CD4-positive, alpha-beta memory T cell (primary cell): ENCODE results near the gene COX10. TPM values are rescaled to one million over a fixed set of nuclear protein-coding genes. Genes with fewer than 3 reads are reported as not detected.
"Not testable (repeated sequence)": the region's sequence is repeated elsewhere in the genome, so short reads cannot be mapped to it uniquely, and the experiment has no call there.

Experiments
- CTCF ChIA-PET: fragments of 350-600 bp; sonication (Branson Sonifier 250); formaldehyde crosslinking; loops from one replicate; lab custom pipeline; 2021; ENCODE audit warnings: inconsistent platforms; ENCODE audit not compliant: partially characterized antibody; lab: Charles Lee
- POLR2A ChIA-PET: fragments of 350-600 bp; sonication (Branson Sonifier 250); formaldehyde crosslinking; loops from one replicate; lab custom pipeline; 2021; ENCODE audit not compliant: partially characterized antibody; lab: Charles Lee
- DNase-seq, 5 donors: peaks; one replicate each; pipeline versions ENCODE4 v3.0.0 to v3.0.0-alpha.2; 2020 to 2022; ENCODE audit warnings: mixed read lengths in 1 of 5
- H3K27ac ChIP-seq: one replicate; pipeline ENCODE4 v1.7.0; 2013; ENCODE audit warnings: low read depth, low read length
- H3K27me3 ChIP-seq: 2 replicates; pipeline ENCODE4 v1.7.0; 2013; ENCODE audit warnings: mild to moderate bottlenecking, low read length, moderate library complexity; ENCODE audit not compliant: insufficient read depth
- H3K36me3 ChIP-seq: 2 replicates; pipeline ENCODE4 v1.7.0; 2013; ENCODE audit warnings: mild to moderate bottlenecking, low read length, moderate library complexity; ENCODE audit not compliant: insufficient read depth
- H3K4me1 ChIP-seq: 2 replicates; pipeline ENCODE4 v1.7.0; 2013; ENCODE audit warnings: mild to moderate bottlenecking, low read length, moderate library complexity; ENCODE audit not compliant: insufficient read depth
- H3K4me3 ChIP-seq, 2 donors: one replicate each; pipeline ENCODE4 v1.7.0; 2013; ENCODE audit warnings: low read length in 2 of 2, mild to moderate bottlenecking in 1 of 2
- H3K9me3 ChIP-seq, 2 donors: one replicate each; pipeline ENCODE4 v1.7.0; 2013; ENCODE audit warnings: low read length in 2 of 2, control low read depth in 1 of 2; ENCODE audit not compliant: control insufficient read depth in 1 of 2
- H3K27ac Mint-ChIP-seq, 7 donors: one replicate each; pipeline ENCODE4 v1.8.0; 2020 to 2021; ENCODE audit warnings: mixed read lengths in 7 of 7, mild to moderate bottlenecking in 6 of 7, inconsistent platforms in 3 of 7, moderate library complexity in 3 of 7
- H3K27me3 Mint-ChIP-seq, 2 donors: one replicate each; pipeline ENCODE4 v1.8.0; 2020 to 2021; ENCODE audit warnings: mixed read lengths in 2 of 2
- H3K36me3 Mint-ChIP-seq, 2 donors: one replicate each; pipeline ENCODE4 v1.8.0; 2020 to 2021; ENCODE audit warnings: mixed read lengths in 2 of 2, inconsistent platforms in 1 of 2, mild to moderate bottlenecking in 1 of 2
- H3K4me1 Mint-ChIP-seq, 4 donors: one replicate each; pipeline ENCODE4 v1.8.0; 2020 to 2021; ENCODE audit warnings: mixed read lengths in 4 of 4, mild to moderate bottlenecking in 1 of 4
- H3K4me3 Mint-ChIP-seq, 8 donors: one replicate each; pipeline ENCODE4 v1.8.0; 2020 to 2021; ENCODE audit warnings: mixed read lengths in 8 of 8, mild to moderate bottlenecking in 7 of 8, moderate library complexity in 6 of 8, inconsistent platforms in 3 of 8
- H3K9me3 Mint-ChIP-seq, 8 donors: one replicate each; pipeline ENCODE4 v1.8.0; 2020 to 2021; ENCODE audit warnings: mixed read lengths in 8 of 8, mild to moderate bottlenecking in 5 of 8, inconsistent platforms in 3 of 8, moderate library complexity in 1 of 8
- intact Hi-C: fragments of 100-400 bp; cut with micrococcal nuclease; formaldehyde crosslinking; loops from one replicate; pipeline ENCODE4 v1.15.1; 2023
- polyA plus RNA-seq, 2 donors: library from polyadenylated mRNA; unstranded; fragments of 300-500 nt; fragmentation: Illumina TruSeq; gene quantifications; one replicate each; pipeline ENCODE4 v1.2.3, GENCODE V29; 2021
- total RNA-seq, 2 experiments: library from RNA; stranded (reverse); gene quantifications; one replicate each; pipeline ENCODE4 v1.2.3, GENCODE V29; 2021

The COX10 gene
- total and polyA plus RNA-seq, 4 experiments from 2014 or later: 16.9 to 34.8 (median 20.4) TPM

GRCh38 chr17:14225254-14225980 is 156.1 kb downstream of the COX10 start:
- no peak for DNase-seq
- Histone ChIP-seq H3K36me3 (no peaks in the 10 kb centered on the region), H3K4me3 (no peak overlapping the region), H3K4me1 (no peaks in the 10 kb centered on the region), H3K27ac (no peak overlapping the region), H3K9me3 (no peaks in the 10 kb centered on the region), H3K27me3 (no peaks in the 10 kb centered on the region)
- Mint-ChIP-seq H3K36me3 (peaks cover 0 to 2% of the 10 kb centered on the region in 2 donors), H3K27me3 (no peaks in the 10 kb centered on the region), H3K9me3 (no peaks in the 10 kb centered on the region), H3K27ac (no peak overlapping the region), H3K4me3 (no peak overlapping the region), H3K4me1 (peaks cover 0 to 5% (median 2%) of the 10 kb centered on the region in 4 donors)
- intact Hi-C loops: no loop called here
- ChIA-PET CTCF (no interaction called here), POLR2A (no interaction called here)

- CTCF ChIA-PET: interaction anchor here (0.8 kb wide), 1 partner anchor 30 kb away, joined by 3 read pairs; no protein-coding TSS in a partner anchor
- no peaks in the 10 kb centered on the region for H3K9me3 ChIP-seq
- Mint-ChIP-seq H3K4me1 (peaks cover 0 to 5% (median 3%) of the 10 kb centered on the region in 4 donors), H3K27ac (no peak overlapping the region), H3K27me3 (no peaks in the 10 kb centered on the region), H3K4me3 (no peak overlapping the region), H3K9me3 (peaks cover 0 to 2% (median 0%) of the 10 kb centered on the region in 8 donors), H3K36me3 (peaks cover 0 to 2% of the 10 kb centered on the region in 2 donors)
- H3K4me1 ChIP-seq: no peaks in the 10 kb centered on the region
- H3K27ac ChIP-seq: no peak overlapping the region
- no peaks in the 10 kb centered on the region for H3K36me3 ChIP-seq
- POLR2A ChIA-PET: no interaction called here
- intact Hi-C loops: no loop called here
- DNase-seq: no peak
- no peaks in the 10 kb centered on the region for H3K27me3 ChIP-seq
- no peak overlapping the region for H3K4me3 ChIP-seq
These were observed 157.7 kb downstream of the COX10 start for GRCh38 chr17:14227052-14227451.

- Mint-ChIP-seq H3K27ac (no peak overlapping the region), H3K36me3 (peaks cover 0 to 2% of the 10 kb centered on the region in 2 donors), H3K27me3 (no peaks in the 10 kb centered on the region), H3K4me3 (no peak overlapping the region), H3K9me3 (peaks cover 0 to 2% (median 0%) of the 10 kb centered on the region in 8 donors), H3K4me1 (peaks cover 0 to 5% (median 3%) of the 10 kb centered on the region in 4 donors)
- no peak overlapping the region for H3K27ac ChIP-seq
- intact Hi-C loops: no loop called here
- no peak for DNase-seq
- no peaks in the 10 kb centered on the region for H3K9me3 ChIP-seq
- no peak overlapping the region for H3K4me3 ChIP-seq
- no peaks in the 10 kb centered on the region for H3K36me3 ChIP-seq
- H3K4me1 ChIP-seq: no peaks in the 10 kb centered on the region
- H3K27me3 ChIP-seq: no peaks in the 10 kb centered on the region
- CTCF ChIA-PET: no interaction called here
- POLR2A ChIA-PET: no interaction called here
These were observed 159.6 kb downstream of the COX10 start for GRCh38 chr17:14228903-14229302.

- CTCF ChIA-PET, H3K36me3 Mint-ChIP-seq, POLR2A ChIA-PET, H3K27me3 Mint-ChIP-seq, H3K27ac Mint-ChIP-seq, H3K4me1 Mint-ChIP-seq, H3K9me3 ChIP-seq, H3K4me1 ChIP-seq, intact Hi-C loops, H3K36me3 ChIP-seq, H3K4me3 ChIP-seq, H3K4me3 Mint-ChIP-seq, H3K27me3 ChIP-seq, H3K27ac ChIP-seq, DNase-seq, H3K9me3 Mint-ChIP-seq: not testable (repeated sequence)
These were observed 161.9 kb downstream of the COX10 start for GRCh38 chr17:14231187-14231586.

GRCh38 chr17:14235047-14235446 is 165.7 kb downstream of the COX10 start:
- DNase-seq, H3K9me3 Mint-ChIP-seq, H3K27ac Mint-ChIP-seq, H3K27me3 Mint-ChIP-seq, H3K27ac ChIP-seq, POLR2A ChIA-PET, intact Hi-C loops, H3K27me3 ChIP-seq, H3K4me3 Mint-ChIP-seq, H3K4me1 ChIP-seq, H3K36me3 ChIP-seq, H3K36me3 Mint-ChIP-seq, H3K9me3 ChIP-seq, CTCF ChIA-PET, H3K4me3 ChIP-seq, H3K4me1 Mint-ChIP-seq: not testable (repeated sequence)

GRCh38 chr17:14236032-14236431 is 166.7 kb downstream of the COX10 start:
- POLR2A ChIA-PET, H3K4me1 Mint-ChIP-seq, H3K27me3 Mint-ChIP-seq, H3K36me3 Mint-ChIP-seq, intact Hi-C loops, H3K27ac Mint-ChIP-seq, H3K9me3 Mint-ChIP-seq, H3K4me3 ChIP-seq, H3K36me3 ChIP-seq, H3K9me3 ChIP-seq, CTCF ChIA-PET, H3K27me3 ChIP-seq, H3K4me1 ChIP-seq, H3K27ac ChIP-seq, H3K4me3 Mint-ChIP-seq, DNase-seq: not testable (repeated sequence)

GRCh38 chr17:14236762-14237161 is 167.5 kb downstream of the COX10 start, which contains the start of gene CDRT15:
Gene CDRT15, minus strand, starts transcription at chr17:14236862. Its CDS starts 29 bp downstream, at chr17:14236833.
- H3K36me3 ChIP-seq, CTCF ChIA-PET, H3K27ac Mint-ChIP-seq, H3K4me1 Mint-ChIP-seq, H3K4me3 Mint-ChIP-seq, intact Hi-C loops, H3K9me3 ChIP-seq, H3K4me1 ChIP-seq, H3K27ac ChIP-seq, H3K27me3 ChIP-seq, H3K4me3 ChIP-seq, H3K9me3 Mint-ChIP-seq, H3K36me3 Mint-ChIP-seq, POLR2A ChIA-PET, DNase-seq, H3K27me3 Mint-ChIP-seq: not testable (repeated sequence)
